ENCODE results near the gene ROR2.

GRCh38 chr9:91897201-91897600 is 52.8 kb downstream of the ROR2 start:
- TF ChIP-seq CTCF (conservative IDR thresholded peaks at IDR 0.05 in 1 of 2, IDR thresholded peaks at IDR 0.05 in 1 of 2; ENCODE audit: extremely low read depth in 1 of 2, insufficient read depth in 1 of 2, low read depth in 1 of 2, low read length in 2 of 2) = no peak
- TF ChIP-seq EZH2 (IDR thresholded peaks at IDR 0.05; ENCODE audit: borderline replicate concordance, low read length) = no peak

Measured in mammary epithelial cell (primary cell).